Endothelial cell of umbilical vein (primary cell): Measurements from ENCODE around the gene SRD5A2.

Source experiments
- CTCF ChIP-seq, 2 donors: IDR thresholded peaks; 1 replicate in 1 of 2; 2 replicates in 1 of 2; pipeline ENCODE4 v1.5.1; 2011; ENCODE audit warnings: low read length in 2 of 2, mild to moderate bottlenecking in 2 of 2, moderate library complexity in 2 of 2, control low read depth in 1 of 2, inconsistent platforms in 1 of 2, low read depth in 1 of 2; ENCODE audit not compliant: insufficient read depth in 1 of 2; ENCODE audit errors: extremely low read depth in 1 of 2
- EZH2 ChIP-seq: IDR thresholded peaks from 2 replicates; pipeline ENCODE4 v1.6.1; 2012; ENCODE audit warnings: borderline replicate concordance, low read depth, mild to moderate bottlenecking, moderate library complexity, low read length, inconsistent platforms; ENCODE audit not compliant: severe bottlenecking
- JUN ChIP-seq: IDR thresholded peaks from 2 replicates; pipeline ENCODE4 v1.6.1; 2011; ENCODE audit warnings: borderline replicate concordance, low read depth; ENCODE audit not compliant: insufficient read length, insufficient read depth
- MAX ChIP-seq: IDR thresholded peaks from 2 replicates; pipeline ENCODE4 v1.6.1; 2011; ENCODE audit not compliant: insufficient read depth, insufficient read length
- POLR2A ChIP-seq: IDR thresholded peaks from 2 replicates; pipeline ENCODE4 v1.6.1; 2012; ENCODE audit warnings: low read depth, mild to moderate bottlenecking, control low read depth, low read length

DNA sequence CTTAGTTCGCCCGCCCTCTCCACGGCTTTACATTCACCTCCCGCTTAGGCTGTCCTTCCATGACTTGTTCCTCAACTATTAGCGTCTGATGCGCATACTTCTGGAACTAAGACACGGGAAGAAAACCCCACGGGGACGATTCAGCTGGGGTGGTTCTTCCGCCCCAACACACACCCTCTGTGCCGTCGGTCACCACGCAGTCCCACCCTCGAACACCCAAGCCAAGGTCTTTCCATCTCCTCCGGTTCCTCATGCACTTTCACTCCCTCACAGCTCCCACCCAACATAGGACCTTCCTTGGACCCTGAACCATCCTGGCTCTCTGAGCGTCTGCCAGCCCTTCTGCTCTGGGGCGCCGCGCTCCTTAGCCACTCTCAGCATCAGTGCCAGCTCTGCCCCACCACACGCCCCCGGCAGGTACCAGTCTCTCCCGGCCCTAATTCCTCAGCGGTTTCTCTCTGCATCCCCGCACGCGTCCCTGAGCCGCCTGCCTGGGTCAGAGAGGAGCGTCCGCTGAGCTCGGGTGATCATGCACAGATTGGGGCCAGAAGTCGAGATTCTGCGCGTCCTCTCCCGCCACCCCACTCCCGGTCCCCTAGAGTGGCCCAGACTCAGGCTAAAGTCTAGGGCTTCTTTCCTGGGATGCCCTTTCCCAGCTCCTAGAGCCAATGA lies 522 bp upstream of the SRD5A2 start:
- no peak for TF ChIP-seq CTCF (IDR thresholded peaks at IDR 0.05; ENCODE audit: extremely low read depth in 1 of 2, insufficient read depth in 1 of 2, low read depth in 1 of 2, low read length in 2 of 2)
- no peak for TF ChIP-seq JUN
- TF ChIP-seq POLR2A = no peak
- no peak for TF ChIP-seq MAX
- no peak for TF ChIP-seq EZH2
